ENCODE results near the gene DLG2. TPM values are rescaled to one million over a fixed set of nuclear protein-coding genes. Genes with fewer than 3 reads are reported as not detected.

The DLG2 gene
- total and polyA plus RNA-seq, 2 of the 8 experiments (the other 6 are each of a cell fraction or from before 2014, with no cell fraction given), result 1.7 to 14.3 TPM

DNA sequence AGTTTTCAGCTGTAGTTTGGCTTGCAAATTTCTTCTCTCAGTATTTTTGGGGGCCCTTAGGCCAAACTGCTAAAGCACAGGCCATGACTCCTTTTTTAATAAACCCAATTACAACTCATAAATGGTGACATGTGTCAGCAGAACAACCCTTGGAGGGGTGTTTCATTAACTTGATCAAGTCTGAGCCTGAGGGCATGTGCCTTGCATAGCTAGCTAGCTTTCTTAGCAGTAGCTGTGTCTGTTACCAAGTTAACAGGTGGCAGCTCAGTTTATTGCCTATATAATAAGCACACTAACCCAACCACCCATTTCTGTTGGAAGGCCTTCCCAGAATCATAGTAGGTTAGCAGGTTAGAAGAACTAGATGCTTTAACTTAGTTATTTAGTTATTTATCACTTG is 1390.7 kb downstream of the DLG2 start:
- FAIRE-seq (no peak), DNase-seq (ENCODE audit: low read depth in 1 of 2, low spot score in 2 of 2) (no peak)
- H2BK20ac ChIP-seq (ENCODE audit: low read length), result no peak overlapping the region
- ChIA-PET POLR2A (ENCODE audit: partially characterized antibody) (no interaction called here), CTCF (ENCODE audit: partially characterized antibody) (interaction anchor here (2.1 kb wide), 1 partner anchor 25 kb away, joined by 6 read pairs; no protein-coding TSS in a partner anchor)
- no peak overlapping the region for H3K9ac ChIP-seq (replicated peaks in 1 of 4; ENCODE audit: extremely low read depth in 1 of 4, low read depth in 3 of 4, low read length in 3 of 4)
- no peak overlapping the region for H3K4me3 ChIP-seq (ENCODE audit: extremely low read depth in 1 of 4, insufficient read depth in 2 of 4, low read depth in 3 of 4, low read length in 4 of 4)
- H3K27me3 ChIP-seq (replicated peaks in 1 of 4; ENCODE audit: control insufficient read depth in 3 of 4, extremely low read depth in 1 of 4, insufficient read depth in 3 of 4, low read length in 3 of 4), result no peaks in the 10 kb centered on the region
- no peaks in the 10 kb centered on the region for H3K9me3 ChIP-seq (ENCODE audit: insufficient read depth in 2 of 2, low read depth in 1 of 2, low read length in 1 of 2)
- no peak overlapping the region for H3K4me2 ChIP-seq (ENCODE audit: insufficient read depth in 1 of 2, low read depth in 2 of 2, low read length in 2 of 2)
- H3K79me1 ChIP-seq (ENCODE audit: low read depth, low read length), result no peaks in the 10 kb centered on the region
- H4K20me1 ChIP-seq (replicated peaks in 1 of 2; ENCODE audit: control insufficient read depth in 1 of 2, insufficient read depth in 2 of 2, low read length in 2 of 2), result no peaks in the 10 kb centered on the region
- H3K79me2 ChIP-seq (ENCODE audit: control insufficient read depth in 1 of 2, insufficient read depth in 2 of 2, low read length in 2 of 2), result no peaks in the 10 kb centered on the region
- H4K91ac ChIP-seq (replicated peaks; ENCODE audit: insufficient read length, low read length), result no peak overlapping the region
- no peak overlapping the region for H3K4ac ChIP-seq (replicated peaks; ENCODE audit: insufficient read length, low read depth, low read length)
- no peak overlapping the region for H2BK5ac ChIP-seq (ENCODE audit: low read depth, low read length)
- no peak overlapping the region for H2BK12ac ChIP-seq (ENCODE audit: low read depth, low read length)
- H2AFZ ChIP-seq (ENCODE audit: low read length), result no peak overlapping the region
- no peak overlapping the region for H4K8ac ChIP-seq (ENCODE audit: extremely low read depth, insufficient read depth, low read length)
- no peak overlapping the region for H3K18ac ChIP-seq (ENCODE audit: extremely low read depth, low read length)
- no peaks in the 10 kb centered on the region for H3K36me3 ChIP-seq (ENCODE audit: control insufficient read depth in 2 of 4, insufficient read depth in 4 of 4, low read length in 3 of 4)
- H3K23ac ChIP-seq (ENCODE audit: insufficient read length), result no peak overlapping the region
- TF ChIP-seq TEAD4 (IDR thresholded peaks at IDR 0.05; ENCODE audit: low read depth, low read length) (no peak), NRF1 (IDR thresholded peaks at IDR 0.05; ENCODE audit: low read depth, low read length) (no peak), GTF2F1 (IDR thresholded peaks at IDR 0.05; ENCODE audit: borderline replicate concordance, low read depth, low read length) (no peak)
- TF ChIP-seq, protein P1, sequence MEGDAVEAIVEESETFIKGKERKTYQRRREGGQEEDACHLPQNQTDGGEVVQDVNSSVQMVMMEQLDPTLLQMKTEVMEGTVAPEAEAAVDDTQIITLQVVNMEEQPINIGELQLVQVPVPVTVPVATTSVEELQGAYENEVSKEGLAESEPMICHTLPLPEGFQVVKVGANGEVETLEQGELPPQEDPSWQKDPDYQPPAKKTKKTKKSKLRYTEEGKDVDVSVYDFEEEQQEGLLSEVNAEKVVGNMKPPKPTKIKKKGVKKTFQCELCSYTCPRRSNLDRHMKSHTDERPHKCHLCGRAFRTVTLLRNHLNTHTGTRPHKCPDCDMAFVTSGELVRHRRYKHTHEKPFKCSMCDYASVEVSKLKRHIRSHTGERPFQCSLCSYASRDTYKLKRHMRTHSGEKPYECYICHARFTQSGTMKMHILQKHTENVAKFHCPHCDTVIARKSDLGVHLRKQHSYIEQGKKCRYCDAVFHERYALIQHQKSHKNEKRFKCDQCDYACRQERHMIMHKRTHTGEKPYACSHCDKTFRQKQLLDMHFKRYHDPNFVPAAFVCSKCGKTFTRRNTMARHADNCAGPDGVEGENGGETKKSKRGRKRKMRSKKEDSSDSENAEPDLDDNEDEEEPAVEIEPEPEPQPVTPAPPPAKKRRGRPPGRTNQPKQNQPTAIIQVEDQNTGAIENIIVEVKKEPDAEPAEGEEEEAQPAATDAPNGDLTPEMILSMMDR (IDR thresholded peaks at IDR 0.05; ENCODE audit: control extremely low read depth in 1 of 3, insufficient read depth in 1 of 3, low read depth in 1 of 3, low read length in 3 of 3), result no peak
- peaks cover 0 to 7% (median 2%) of the 10 kb centered on the region in 4 experiments; a peak in 4 of 7 replicates for H3K4me1 ChIP-seq (replicated peaks in 1 of 4; ENCODE audit: control insufficient read depth in 3 of 4, insufficient read depth in 4 of 4, low read length in 3 of 4)
- no peak overlapping the region for H2BK120ac ChIP-seq (replicated peaks; ENCODE audit: low read depth, low read length)
- H3K14ac ChIP-seq (ENCODE audit: insufficient read length), result no peak overlapping the region
- no peak overlapping the region for H4K5ac ChIP-seq (ENCODE audit: insufficient read length, low read depth, low read length)
- H2AK5ac ChIP-seq (ENCODE audit: low read depth, low read length), result no peak overlapping the region
- H3K23me2 ChIP-seq (ENCODE audit: low read depth, low read length), result no peaks in the 10 kb centered on the region
- H2BK15ac ChIP-seq (ENCODE audit: low read length), result no peak overlapping the region
- no peak overlapping the region for H3K56ac ChIP-seq (replicated peaks; ENCODE audit: insufficient read length, low read depth, low read length)
- H3K27ac ChIP-seq (ENCODE audit: low read depth, low read length), result no peak overlapping the region
